NCI-H1436 treated with DMSO at 0.1 percent for 48 hours (cell line): ENCODE results near the gene NTRK3.

Source experiments
- DNase-seq: peaks from one replicate; lab custom pipeline; 2025; lab: John Stamatoyannopoulos, UW

NTRK3 gene

DNA sequence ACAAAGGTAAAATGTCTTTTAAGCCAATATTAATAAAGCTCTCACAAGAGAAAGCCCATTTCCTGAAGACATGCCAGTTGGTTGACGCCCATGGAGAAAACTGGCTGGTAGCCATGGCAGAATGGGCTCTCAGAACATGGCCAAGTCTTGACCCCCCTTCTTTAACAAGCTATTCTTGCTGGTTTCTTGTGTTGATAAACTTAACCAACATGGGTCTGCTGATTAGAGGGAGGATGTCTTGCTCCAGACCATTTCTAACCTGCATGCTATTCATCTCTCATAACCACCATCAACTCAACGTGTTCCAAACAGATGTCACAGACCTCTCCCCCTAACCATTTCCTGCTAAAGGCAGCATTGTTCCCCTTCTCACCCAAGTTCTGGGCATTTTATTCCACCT is 25.7 kb downstream of the NTRK3 start:
- no peak for DNase-seq

DNA sequence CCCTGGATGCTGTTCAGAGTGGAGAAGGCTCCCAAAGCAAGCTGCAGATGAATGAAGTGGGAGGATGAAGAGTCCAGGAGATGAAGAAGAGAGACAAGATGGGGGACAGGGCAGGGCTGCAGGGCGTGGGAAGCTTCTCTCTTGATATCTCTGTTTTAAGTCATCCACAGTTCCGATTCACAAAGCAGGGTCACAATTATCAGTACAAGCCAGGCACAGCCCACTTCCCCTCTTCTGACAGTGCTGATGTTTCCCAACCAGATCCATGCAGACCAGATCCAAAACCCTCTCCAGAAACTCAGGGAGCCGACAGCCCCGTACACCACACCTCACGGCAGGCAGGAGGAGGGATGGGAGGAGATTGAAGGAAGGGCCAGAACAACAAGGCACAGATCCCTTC is 31.1 kb downstream of the NTRK3 start:
- DNase-seq: no peak

DNA sequence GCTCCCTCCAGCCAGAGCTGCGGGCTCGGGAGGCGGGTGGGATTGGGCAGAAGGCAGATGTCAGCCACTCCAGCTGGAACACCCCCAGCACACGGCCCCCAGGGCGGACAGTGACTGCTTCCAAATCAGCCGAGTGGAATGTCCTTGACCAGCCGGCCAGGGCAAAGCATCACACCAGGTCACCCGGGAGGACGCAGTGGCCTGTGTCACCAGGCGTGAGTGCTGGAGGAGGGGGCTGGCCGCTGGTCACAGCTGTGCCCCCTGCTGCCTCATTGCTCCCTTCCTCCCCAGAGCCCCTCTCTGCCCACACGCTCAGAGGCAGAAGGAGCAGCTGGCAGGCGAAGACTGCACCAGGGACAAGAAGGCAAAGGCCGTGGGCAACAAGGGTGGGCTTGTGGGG is 33.5 kb downstream of the NTRK3 start:
- no peak for DNase-seq

DNA sequence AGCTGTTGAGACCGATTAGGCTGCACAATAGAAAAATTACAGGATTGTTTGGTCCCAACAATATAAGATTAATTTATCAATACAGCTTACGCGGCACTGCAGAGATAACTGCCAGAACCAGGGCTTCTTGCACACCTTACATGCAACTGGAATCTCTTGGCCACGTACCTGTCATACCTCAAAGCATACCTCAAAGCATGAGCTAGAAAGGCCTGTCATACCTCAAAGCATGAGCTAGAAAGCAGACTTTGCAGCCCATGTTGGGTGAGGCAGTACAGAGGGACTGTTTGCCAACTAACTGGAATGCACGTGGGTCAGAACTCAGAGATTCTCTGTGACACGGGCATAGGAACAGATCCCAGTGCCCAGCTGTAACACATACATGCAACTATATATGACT is 34.7 kb downstream of the NTRK3 start:
- no peak for DNase-seq

DNA sequence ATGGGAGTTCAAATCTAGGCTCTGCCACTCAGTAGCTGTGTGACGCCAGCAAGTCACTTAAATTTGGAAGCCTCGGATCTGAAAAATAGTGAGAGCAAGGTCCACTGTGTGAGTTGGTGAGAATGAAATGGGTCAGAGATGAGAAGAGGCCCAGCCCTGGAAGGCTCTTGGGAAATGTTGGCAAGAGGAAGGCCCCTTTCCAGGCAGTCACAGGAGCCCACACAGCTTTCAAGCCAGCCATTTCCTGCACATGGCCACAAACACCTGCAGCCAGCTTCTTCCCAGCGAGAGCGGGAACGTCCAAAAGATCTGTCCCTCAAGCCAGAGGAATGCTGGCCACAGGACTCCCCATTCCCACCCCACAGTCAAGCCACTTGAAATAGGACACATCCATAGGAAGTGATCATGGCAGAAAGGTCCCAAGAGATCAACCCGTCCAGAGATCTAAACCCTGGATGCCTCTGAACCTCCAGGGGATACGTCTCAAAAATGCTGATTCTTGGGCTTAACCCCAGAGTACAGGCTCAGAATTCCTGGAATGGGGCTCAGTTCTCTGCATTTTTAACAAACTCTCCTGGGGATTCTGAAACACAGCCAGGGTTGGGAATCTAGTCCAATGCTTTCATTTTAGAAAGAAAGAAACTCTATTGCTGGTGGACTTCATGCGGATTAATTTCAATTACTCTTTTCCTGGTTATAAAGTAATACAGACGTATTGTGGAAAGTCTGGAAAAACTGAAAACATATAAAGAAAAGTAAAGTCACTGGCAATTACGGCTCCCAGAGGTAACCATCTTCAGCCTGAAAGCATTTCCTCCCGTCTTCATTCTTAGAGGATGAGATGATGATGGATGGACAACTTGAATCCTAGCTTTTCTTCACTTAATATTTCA is 35.9 kb downstream of the NTRK3 start:
- no peak for DNase-seq

DNA sequence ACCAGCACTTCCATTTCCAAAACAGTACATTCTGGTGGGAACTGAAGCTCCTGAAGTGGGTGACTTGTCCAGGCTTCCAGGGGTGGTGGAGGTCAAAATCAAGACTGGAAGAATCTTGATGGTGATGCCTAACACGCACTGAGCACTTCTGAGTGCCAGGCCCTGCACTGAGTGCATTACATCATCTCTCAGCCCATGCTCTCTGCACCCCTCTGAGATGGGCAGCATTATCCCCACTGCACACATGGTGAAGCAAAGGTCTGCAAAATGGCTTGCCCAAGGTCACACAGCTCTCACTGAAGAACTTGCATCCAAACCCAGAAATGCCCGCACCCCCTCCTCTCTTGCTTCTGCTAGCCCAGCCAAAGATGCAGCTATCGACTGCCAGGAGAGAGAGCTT is 36.9 kb downstream of the NTRK3 start:
- DNase-seq: no peak

DNA sequence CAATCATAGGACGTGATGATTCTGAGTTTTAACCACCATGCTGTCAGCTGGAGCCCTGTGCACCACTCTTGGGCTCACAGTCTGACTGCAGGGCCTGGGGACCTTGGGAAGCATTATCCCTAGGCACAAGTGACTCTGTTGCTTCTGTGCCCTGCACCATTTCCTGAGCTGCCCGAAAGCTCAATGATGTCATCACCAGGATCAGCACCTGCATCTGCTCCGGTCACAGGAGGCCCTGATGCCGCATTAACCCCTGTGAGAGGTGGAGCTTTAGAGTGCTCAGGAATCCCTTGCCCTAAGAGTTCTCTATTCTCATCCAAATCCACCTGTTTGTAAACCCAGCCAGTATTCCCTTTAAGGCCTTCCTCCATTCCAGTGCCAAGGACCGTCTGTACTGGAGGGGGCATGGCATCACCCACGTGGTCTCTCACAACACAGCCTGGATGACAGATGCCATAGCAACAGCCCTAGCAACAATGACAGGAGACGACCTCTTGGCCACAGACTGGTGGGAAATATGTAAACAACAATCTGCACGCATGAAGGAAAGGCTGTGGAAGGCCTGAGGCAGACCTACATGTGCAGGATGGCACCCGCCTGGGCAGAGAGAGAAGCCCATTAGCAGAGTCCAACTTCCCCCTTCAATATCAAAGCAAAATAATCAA is 37.9 kb downstream of the NTRK3 start:
- DNase-seq: no peak

DNA sequence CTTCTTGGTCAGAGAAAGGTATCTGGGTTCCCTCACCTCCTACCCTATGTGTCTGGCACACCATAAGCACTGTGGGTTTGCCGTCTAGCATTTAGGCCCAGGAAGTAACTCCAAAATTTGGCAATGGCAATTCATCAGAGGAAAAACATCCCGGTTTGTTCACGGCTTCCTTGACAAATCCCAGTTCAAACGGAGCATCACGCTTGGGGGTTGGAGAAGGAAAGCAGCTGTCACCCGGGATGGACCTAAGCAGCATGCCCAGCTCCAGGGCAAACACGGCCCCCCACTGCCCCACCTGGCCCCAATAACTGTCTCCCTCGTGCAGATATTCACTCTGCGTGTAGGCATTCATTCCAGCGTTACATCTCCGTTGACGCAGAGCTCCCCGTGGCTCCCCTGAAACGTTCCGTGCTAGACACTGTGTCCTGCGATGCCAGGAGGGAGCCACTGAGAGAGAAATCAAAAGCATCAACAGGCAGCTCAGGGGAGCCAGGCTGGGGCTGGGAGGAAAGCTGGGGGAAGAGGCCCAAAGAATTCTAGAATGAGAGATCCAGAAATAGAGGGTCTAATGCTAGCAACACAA is 41.4 kb downstream of the NTRK3 start:
- DNase-seq: no peak

DNA sequence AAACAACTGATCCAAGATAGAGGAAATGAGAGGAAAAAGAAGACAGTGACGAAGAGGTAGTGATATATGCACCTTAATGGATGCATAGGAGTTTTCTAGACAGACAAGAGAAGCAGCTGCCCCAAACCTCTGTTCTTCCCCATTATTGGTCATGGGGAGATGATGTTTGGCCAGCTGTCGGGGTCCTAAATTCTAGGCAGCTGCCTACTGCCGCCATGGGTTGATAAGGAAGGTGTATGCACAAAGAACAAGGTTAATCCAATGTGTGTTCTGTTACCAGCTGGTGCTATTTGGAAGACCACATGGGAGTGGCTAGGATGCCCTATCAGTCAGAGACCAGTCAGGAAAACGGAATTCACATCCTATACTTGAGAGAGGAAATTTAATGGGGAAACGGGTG is 47.4 kb downstream of the NTRK3 start:
- DNase-seq: no peak

DNA sequence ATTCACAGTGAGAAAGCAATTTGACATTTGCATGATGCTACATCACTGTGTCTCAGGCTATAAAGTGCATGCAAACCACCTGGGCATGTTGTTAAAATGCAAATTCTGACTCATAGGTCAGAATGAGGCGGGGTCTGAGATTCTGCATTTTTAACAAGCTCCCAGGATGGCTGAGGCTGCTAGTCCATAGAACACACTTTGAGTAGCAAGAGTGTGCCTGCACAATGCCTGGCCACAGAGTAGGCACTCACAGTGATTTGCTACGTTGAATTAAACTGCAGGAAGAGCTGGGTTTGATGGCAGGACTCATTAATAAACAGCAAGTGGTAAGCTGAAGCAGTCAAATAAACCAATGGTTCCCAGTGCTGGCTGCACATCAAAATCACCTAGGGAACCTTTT is 48.1 kb downstream of the NTRK3 start:
- DNase-seq: no peak

DNA sequence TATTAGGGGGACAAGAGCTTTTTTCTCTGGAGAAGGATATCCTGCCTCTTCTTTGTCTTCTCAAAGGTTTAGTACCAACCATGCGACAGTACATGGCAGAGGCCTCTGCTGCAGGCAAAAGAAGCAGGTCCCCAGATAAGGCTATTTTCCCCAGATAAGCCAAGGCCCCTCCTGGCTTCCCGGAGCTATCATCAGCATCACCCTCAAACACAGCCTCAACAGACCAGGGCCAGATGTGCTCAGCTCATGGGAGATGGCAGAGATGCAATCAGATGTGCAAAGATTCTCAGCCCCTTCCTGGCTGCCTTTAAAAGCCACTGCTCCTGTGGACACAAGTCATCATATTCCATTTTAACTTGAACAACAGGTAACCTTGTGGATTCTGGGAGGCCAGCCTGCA is 49.0 kb downstream of the NTRK3 start:
- DNase-seq: no peak

DNA sequence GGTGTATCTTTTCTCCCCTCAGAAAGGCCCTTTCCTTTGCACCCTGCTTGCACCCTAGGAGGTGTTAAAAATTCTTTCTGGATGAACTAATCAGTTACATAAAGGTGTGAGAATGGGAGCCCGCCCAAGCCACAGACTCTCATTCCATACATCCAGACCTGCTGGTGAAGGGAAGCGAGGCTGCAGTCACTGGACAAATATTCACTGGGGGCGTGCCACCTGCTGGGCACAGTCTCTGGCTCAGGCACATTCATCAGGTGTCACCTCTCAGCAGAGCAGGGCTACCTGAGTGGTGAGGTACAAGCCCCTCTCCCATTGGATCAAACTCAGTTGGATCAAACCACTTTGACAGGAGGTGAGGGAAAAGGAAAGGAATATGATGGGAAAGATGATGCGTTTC is 52.0 kb downstream of the NTRK3 start:
- DNase-seq: no peak

DNA sequence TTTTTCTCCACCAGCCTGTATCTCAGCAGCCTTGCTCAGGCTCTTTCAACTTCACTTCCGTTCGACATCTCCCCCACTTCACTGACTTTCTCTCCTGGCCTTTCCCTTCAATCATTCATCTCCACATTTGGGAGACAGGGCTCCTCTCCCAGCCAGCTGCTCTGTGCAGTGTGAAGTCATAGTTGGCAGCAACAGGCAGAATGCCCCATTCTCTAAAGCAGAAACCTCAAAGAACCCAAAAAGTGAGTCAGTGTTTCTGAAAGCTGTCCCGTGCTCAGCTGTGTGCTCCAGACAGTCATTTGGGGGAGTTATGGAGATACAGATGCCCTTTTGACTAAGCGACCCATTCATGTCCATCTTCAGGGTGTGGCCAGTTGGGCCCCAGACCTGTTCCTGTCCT is 54.3 kb downstream of the NTRK3 start:
- no peak for DNase-seq

DNA sequence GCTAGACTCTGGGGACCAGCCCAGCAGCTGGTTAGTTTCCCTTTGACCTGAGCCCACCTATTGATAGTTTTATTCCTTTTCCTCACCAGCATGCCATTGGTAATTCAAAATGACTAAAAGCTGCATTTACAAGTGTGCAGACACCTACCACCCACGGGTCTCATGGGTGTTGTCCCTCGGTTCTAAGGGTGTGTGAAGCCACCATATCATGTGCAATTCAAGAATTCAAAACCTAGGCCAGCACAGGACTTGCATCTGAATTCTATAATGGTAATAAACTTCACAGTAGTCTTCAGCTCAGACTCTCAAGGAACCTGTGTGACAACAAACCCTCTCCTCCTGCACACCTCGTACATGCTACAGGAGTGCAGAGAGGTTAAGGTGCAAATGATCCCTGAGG is 55.3 kb downstream of the NTRK3 start:
- DNase-seq: no peak

DNA sequence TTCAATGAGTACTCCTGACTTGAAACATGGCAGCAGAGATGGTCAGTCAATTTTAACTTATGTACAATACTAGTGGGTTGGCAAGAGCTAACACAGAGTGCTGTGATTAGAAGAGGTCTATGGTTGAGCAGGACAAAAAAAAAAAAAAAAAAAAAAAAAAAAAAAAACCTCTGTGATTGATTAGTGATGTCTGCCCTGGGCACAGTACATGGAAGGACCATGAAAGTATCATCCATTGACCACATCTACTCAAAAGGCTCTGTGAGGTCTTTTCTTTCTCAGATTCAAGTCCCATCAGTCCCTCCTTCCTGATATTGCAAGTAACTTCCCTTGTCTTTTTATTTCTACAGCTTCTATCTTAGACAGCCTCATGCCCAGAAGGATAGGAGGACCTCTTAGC is 59.6 kb downstream of the NTRK3 start:
- no peak for DNase-seq

DNA sequence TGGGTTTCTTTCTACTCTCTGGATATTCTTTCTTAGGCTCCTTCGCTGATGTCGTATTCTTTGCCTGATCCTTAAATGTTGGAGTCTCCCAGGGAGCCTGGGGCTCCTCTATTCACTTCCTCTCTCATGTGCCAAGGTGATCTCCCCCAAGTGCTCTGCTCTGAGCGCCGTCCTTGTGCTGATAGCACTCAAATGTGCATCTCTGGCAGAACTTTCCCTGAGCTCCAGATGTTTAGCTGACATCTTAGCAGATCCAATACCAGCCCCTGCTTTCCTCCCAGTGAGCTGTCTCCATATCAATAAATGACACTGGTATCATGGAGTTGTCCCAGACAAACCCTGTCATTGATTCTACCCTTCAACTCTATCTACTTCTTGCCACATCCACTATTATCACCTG is 62.4 kb downstream of the NTRK3 start:
- no peak for DNase-seq

DNA sequence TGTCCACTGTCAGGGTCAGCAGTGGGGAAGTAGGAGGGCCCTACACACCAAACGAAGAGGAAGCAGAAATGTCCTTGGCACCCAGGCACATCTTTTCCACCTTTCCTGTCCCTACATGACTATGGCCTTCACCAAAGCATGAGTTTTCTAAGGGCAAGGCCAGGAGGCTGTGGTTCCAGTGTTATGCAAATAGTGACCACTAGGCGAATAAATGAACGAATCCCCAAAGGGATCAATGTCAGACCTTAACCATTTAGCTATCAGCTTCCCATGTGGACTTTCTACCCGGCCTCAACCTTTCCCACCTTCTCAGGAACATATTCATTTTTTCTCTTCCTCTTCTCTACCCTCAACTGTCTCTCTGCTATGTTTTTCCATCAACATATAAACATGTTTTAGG is 63.1 kb downstream of the NTRK3 start:
- no peak for DNase-seq

DNA sequence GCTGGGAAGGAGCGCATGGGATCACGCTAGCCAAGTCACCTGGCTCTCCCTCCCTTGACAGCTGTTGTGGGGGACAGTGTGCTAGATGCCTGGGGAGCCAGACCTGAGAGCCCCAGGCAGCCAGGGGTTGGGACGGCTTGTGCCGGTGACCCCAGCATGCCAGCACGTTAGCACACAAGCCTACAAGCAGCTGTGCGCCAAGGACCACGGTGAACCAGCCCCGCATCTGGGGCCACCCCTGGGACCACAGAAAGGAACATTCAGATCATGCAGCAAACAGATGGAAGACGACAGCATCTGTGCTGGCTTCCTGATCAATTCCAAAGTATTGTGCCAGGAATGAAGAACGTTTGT is 64.8 kb downstream of the NTRK3 start:
- no peak for DNase-seq

DNA sequence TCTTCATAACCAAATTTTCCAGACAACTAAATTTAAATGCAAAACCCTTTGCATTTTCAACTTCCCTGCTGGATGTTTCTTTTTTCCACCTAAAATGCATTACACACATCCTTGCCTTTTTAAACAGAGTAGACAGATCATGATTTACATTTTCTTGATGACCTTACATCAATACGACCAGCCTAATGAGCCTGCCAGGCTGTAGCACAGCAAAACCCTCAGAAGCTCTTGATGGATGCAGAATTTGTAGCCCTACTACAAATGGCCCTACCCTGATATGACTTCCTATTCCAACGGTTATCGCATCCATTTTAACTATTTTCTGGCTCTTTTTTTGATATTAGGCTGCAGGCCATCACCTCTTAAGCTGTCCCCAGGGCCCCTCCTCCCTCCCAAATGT is 66.3 kb downstream of the NTRK3 start:
- DNase-seq: no peak

DNA sequence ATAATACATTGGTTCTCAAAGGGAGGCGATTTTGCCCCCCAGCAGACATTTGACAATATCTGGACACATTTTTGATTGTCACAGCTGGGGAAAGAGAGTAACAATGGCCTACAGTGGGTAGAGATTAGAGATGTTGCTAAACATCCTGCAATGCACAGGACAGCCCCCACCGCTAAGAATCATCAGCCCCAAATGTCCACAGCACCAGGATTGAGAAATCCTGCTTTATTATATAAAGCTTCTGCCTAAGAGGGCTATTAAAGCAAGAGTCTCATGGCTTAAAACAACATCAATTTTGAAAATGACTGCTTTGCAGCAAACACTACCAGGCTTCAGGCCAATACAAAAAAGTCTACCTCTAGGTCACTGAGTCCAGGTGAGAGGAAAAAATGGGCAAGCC is 68.2 kb downstream of the NTRK3 start:
- DNase-seq: no peak

DNA sequence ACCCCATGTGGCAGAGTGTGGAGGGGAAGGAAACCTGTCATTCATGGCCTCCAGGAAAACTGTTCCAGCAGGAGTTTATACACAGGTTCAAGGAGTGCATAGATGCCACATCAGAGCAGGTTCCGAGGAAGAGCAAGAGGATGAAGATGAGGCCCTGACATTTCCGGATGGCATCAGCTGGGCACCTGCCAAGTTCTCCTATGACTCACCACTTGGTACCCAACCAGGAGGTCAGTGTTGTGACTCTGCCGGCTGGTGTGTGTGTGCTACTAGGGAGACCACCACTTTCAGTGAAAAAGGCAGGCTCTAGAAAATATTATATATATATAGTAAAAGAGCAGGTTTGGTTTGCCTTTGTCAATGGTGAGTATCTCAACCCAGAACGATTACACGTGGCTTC is 69.3 kb downstream of the NTRK3 start:
- DNase-seq: no peak

DNA sequence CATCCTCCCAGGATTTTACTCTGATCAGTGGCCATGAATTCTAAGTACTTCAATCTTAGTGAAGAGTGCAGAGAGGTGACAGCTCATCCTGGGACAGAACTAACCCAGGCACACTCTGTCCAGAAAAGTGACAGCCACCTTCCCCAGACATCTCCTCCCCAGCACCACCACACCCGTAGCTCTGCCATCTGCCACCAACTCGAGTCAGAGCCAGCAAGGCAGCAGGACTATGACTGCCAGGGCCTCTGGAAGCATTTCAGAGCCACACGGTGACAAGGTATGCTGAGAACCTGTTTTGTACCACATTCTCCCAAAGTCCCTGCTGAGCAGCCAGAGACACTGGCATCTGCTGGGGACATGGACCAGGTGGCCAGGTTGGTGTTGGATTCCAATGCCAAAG is 71.0 kb downstream of the NTRK3 start:
- DNase-seq: no peak

DNA sequence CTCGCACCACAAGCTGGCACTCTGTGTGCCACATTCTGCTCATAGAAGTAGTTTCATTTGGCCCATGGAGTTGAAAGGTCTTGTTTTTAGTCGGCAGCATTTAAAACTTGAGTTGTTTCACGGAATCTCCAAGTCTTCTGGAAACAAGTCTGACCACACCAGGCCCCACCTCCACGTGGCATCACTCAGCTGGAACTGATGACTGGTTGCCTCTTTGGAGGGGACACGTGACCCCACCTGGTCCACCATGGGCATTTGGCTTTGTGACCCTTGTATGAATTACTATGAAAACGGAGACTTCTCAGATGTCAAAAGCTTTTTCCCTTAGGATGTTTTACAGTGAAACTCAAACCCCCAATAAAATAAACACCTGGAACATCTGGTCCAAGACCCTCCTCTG is 74.9 kb downstream of the NTRK3 start:
- DNase-seq: no peak

DNA sequence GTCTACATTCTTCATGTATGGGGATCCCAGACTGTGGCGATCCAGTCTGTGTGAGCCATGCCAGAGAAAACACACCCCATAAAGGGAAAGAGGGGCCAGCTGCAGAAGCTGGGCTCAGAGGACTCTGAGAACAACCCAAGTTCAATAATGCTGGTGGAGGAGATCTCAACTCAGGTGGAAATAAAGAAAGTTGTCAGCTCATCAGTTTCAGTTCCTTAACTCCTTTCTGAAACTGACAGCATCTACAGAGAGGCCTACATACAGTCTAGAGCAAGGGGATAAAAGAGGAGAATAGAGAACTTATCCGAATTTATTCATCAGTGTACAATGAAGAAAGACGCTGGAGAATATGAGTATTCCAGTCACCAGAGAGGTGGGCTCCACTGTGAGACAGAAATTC is 77.0 kb downstream of the NTRK3 start:
- no peak for DNase-seq
